ENCODE measurements around the gene KRTAP4-7.
"Not testable (repeated sequence)": the region's sequence is repeated elsewhere in the genome, so short reads cannot be mapped to it uniquely, and the experiment has no call there.

Gene KRTAP4-7

GRCh38 chr17:41084100-41084856 is at the start of gene KRTAP4-7:
KRTAP4-7 (plus strand) TSS chr17:41084150; CDS start chr17:41084207, 57 bp downstream.
- DNase-seq (ENCODE audit: low spot score) = not testable (repeated sequence)

DNA sequence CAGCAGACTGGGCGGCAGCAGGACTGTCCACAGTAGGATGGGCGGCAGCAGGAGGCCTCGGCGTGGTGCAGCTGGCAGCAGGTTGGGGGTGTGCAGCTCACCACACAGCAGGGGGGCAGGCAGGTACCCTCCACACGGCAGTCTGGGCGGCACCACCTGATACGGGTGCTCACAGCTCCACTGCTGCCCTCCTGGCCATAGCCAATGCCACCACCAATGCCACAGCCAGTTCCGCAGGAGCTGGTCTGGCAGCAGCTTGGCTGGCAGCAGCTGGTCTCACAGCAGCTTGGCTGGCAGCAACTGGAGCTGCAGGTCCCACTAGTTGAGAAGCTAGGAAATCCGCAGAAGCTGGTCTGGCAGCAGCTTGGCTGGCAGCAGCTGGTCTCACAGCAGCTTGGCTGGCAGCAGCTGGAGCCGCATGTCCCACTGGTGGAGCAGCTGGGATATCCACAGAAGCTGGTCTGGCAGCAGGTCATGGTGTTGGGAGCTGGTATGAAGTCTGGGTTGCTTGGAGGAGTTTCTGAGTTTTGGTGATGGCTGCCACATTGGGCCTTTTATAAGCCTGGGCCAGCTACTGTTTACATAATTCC is 49.5 kb upstream of the KRTAP4-7 start, which contains the start of gene KRTAP1-3:
TSS of gene KRTAP1-3 (minus strand) at position 529 of the 590 bp plus-strand sequence. CDS start at position 476, 53 bp downstream.
- not testable (repeated sequence) for DNase-seq (ENCODE audit: low spot score)

- no peak for DNase-seq (ENCODE audit: low spot score)
Measured at GRCh38 chr17:41037853-41038350, 46.0 kb upstream of the KRTAP4-7 start.

DNA sequence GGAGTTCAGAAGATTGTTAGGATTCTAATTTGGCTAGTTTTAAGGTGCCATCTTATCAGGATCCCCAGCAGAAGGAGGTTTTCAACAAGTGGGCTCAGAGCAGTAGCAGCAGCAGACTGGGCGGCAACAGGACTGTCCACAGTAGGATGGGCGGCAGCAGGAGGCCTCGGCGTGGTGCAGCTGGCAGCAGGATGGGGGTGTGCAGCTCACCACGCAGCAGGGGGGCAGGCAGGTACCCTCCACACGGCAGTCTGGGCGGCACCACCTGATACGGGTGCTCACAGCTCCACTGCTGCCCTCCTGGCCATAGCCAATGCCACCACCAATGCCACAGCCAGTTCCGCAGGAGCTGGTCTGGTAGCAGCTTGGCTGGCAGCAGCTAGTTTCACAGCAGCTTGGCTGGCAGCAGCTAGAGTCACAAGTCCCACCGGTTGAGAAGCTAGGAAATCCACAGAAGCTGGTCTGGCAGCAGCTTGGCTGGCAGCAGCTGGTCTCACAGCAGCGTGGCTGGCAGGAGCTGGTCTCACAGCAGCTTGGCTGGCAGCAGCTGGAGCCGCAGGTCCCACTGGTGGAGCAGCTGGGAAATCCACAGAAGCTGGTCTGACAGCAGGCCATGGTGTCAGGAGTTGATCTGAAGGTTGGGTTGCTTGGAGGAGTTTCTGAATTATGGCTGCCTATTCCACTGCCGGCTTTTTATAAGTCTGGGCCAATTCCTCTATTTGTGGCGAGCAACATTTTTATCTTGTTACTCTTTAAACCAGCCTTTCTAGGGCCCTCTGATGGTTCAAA is 43.0 kb upstream of the KRTAP4-7 start, which contains the start of gene KRTAP1-1:
TSS of gene KRTAP1-1 (minus strand) at position 668 of the 789 bp plus-strand sequence. CDS start at position 615, 53 bp downstream.
- not testable (repeated sequence) for DNase-seq (ENCODE audit: low spot score)

DNA sequence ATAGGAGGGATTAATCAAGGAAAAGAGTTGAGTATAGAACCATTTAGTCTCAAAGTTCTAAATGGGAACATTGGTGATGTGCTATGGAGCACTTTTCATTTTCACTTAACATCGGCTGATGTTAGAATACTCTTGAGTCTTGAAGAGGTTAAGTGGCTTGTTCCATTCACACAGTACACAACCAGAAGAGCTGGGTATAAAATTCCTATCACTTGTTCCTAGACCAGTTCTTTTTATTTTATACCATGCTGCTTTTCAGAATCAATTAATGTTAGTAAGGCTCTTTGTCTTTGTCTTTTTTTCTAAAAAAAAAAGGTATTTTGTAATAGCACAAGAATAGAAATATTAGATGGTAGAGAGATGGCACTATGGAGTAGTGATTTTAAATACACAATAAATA is 41.0 kb upstream of the KRTAP4-7 start:
- no peak for DNase-seq (ENCODE audit: low spot score)

- DNase-seq (ENCODE audit: low spot score) = not testable (repeated sequence)
Measured at GRCh38 chr17:41046735-41047465, 37.0 kb upstream of the KRTAP4-7 start, which contains the start of gene KRTAP2-1. KRTAP2-1 (minus strand) TSS chr17:41047316; CDS start chr17:41047267, 49 bp downstream.

DNA sequence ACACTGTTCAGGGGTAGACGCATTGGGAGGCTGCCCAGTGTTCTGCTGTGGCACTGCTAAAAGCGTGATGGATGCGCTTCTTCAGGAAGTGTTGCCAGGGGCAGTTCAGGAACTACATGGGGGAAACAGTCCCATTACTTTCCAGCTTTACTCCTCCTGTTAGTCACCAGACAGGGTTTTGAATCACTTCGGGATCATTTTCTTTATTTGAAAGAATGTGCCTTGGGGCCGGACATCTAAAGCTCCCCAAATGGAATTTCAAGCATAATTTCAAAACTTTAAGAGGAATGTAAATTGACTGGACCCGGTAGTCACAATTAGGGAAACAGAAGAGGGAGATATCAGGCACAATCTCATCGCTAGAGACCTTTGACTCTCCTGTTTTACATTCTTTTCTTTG is 35.5 kb upstream of the KRTAP4-7 start:
- DNase-seq (ENCODE audit: low spot score) = no peak

DNA sequence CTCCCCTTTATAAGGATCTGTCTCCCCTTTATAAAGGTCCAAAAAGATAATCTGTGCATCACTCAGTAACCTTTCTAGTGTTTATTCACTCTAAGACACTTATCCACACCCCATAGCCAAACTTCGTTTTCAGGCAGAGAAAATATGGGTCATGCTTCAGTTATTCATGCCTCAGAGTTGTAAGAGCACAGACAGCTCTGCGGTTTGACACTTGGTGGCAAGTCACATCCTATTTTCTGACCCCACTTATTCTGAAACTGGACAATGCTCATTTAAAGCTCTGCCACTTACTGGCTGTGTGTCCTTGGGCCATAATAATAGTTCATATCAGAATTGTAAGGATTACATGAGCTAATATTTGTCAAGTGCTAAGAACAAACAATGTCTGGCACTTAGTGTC is 34.8 kb upstream of the KRTAP4-7 start:
- no peak for DNase-seq (ENCODE audit: low spot score)

GRCh38 chr17:41052566-41052965 is 31.4 kb upstream of the KRTAP4-7 start:
- DNase-seq (ENCODE audit: low spot score) = no peak

DNA sequence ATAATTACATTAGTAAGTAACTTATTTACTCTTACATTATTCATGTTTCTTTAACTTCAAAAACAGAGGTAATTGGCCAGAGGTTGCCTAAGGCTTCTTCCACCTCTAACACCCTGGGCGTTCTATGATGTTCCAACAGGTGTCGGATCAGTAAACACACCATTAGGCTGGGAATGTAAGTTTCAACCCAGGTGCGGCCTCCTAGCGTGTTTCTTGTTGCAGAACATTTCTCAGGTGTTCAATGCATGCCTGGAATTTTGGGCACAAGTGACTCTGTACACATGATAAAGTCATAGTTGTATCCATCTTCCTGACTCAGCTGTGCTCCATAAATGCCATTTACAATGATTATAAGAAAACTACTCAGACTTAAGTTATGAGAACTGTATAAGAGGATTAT is 29.9 kb upstream of the KRTAP4-7 start:
- no peak for DNase-seq (ENCODE audit: low spot score)

GRCh38 chr17:41054556-41054955 is 29.4 kb upstream of the KRTAP4-7 start:
- DNase-seq (ENCODE audit: low spot score) = not testable (repeated sequence)

DNA sequence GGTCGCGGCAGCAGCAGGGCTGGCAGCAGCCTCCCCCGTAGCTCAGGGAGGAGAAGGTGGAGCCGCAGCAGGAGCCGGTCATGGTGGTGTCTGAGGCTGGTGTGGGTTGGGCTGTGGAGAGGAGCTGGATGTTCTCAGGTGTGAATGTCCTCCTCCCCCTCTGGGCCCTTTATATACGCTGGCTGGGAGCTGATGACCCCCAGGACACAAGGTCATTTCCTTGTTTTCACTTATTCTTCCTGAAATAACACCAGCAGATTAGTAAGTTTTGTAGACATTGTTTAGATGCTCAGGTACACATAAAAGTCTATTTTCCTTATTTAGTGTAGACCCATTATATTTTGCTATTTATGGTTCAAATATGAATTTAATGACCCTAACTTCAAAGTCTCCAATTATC is 28.8 kb upstream of the KRTAP4-7 start, which contains the start of gene KRTAP2-2:
TSS of gene KRTAP2-2 (minus strand) at position 101 of the 400 bp plus-strand sequence. CDS start at position 82, 19 bp downstream.
- not testable (repeated sequence) for DNase-seq (ENCODE audit: low spot score)

GRCh38 chr17:41057547-41057946 is 26.4 kb upstream of the KRTAP4-7 start:
- DNase-seq (ENCODE audit: low spot score) = no peak

DNA sequence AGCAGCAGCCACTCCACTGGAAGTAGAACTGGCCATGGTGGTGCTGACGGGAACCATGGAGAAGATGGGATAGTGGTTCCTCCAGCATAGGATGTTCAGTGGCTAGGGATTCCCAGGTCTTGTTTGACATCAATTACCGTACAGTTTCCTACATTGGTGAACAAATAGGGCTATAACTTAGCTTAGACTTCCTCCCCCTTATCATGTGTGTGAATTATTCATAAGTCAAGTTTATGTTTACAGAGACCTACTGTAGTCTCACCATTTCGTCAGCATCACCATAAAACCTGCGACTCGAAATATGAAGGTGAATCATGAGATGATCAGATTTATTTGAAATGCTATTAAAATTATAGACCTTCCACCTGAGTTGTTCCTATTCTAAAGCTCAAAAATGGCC is 25.2 kb upstream of the KRTAP4-7 start:
- no peak for DNase-seq (ENCODE audit: low spot score)

GRCh38 chr17:41059276-41060051 is 24.5 kb upstream of the KRTAP4-7 start:
- not testable (repeated sequence) for DNase-seq (ENCODE audit: low spot score)

DNA sequence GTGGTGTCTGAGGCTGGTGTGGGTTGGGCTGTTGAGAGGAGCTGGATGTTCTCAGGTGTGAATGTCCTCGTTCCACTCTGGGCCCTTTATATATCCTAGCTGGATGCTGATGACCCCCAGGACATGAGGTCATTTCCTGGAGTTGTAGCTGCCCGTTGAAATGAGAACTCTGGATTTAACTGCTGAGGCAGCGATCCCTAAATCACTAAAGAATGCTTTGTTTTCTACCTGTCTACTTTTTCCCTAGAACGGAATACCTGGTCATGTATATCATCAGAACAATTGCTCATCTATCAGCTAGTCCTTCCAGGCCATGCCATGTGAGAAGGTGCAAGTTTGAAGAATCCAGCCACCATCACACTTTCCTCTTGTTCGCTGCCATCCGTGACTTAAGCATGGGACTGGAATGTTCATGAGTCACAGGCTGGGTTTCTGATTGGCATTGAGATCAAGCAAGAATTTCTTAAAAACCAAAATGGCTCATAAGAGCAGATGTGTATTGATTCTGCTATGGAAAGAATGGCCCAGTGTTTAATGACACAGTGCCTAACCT is 23.8 kb upstream of the KRTAP4-7 start, which contains the start of gene KRTAP2-3:
TSS of gene KRTAP2-3 (minus strand) at position 63 of the 553 bp plus-strand sequence. CDS start 64 bp downstream, outside the sequence.
- no peak for DNase-seq (ENCODE audit: low spot score)

GRCh38 chr17:41061964-41062363 is 22.0 kb upstream of the KRTAP4-7 start:
- no peak for DNase-seq (ENCODE audit: low spot score)

GRCh38 chr17:41063449-41063848 is 20.5 kb upstream of the KRTAP4-7 start:
- DNase-seq (ENCODE audit: low spot score) = no peak

DNA sequence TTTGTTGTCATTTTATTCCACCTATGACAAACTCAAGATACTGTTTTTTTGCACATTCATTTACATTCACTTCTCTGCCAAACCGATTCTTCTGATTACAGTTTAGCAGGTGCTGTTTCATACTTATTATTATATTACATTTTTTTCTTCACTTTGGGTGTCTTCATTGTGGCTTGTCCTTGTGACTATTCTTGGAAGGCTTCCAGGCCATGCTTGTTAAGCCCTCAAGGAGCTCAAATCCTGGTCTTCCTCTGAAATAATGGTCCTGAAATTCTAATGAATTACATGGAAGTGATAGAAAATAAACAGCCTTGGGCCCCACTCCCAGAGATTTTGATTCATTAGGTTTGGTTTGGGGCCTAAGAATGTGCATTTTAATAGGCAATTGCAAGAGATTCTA is 19.6 kb upstream of the KRTAP4-7 start:
- no peak for DNase-seq (ENCODE audit: low spot score)
